PFSK-1 (cell line): Measurements from ENCODE around the gene RAB30.

Source experiments
- POLR2AphosphoS5 ChIP-seq: IDR thresholded peaks from 2 replicates; pipeline ENCODE4 v1.6.1; 2012; ENCODE audit warnings: low read depth, mild to moderate bottlenecking, control low read depth, low read length, moderate library complexity
- REST ChIP-seq, 2 experiments: IDR thresholded peaks; 2 replicates each; pipeline versions ENCODE4 v1.6.1 to v1.8.0; 2011 to 2012; ENCODE audit warnings: low read depth in 2 of 2, low read length in 2 of 2, control low read depth in 1 of 2, inconsistent platforms in 1 of 2, mild to moderate bottlenecking in 1 of 2, moderate library complexity in 1 of 2; ENCODE audit not compliant: insufficient read depth in 1 of 2
- SIN3A ChIP-seq: IDR thresholded peaks from 2 replicates; pipeline ENCODE4 v1.6.1; 2012; ENCODE audit warnings: mild to moderate bottlenecking, low read length, moderate library complexity, borderline replicate concordance; ENCODE audit not compliant: insufficient read depth

GRCh38 chr11:82936261-82936660 lies 135.4 kb downstream of the RAB30 start:
- TF ChIP-seq POLR2AphosphoS5, result no peak
- no peak for TF ChIP-seq REST (IDR thresholded peaks at IDR 0.05; ENCODE audit: insufficient read depth in 1 of 2, low read depth in 2 of 2, low read length in 2 of 2)
- no peak for TF ChIP-seq SIN3A
